B cell (primary cell): ENCODE results near the gene TMPRSS11D.

Source experiments
- EZH2 ChIP-seq: IDR thresholded peaks from 2 replicates; pipeline ENCODE4 v1.6.1; 2012; ENCODE audit warnings: borderline replicate concordance, low read depth, mild to moderate bottlenecking, moderate library complexity, low read length; ENCODE audit not compliant: insufficient read depth, poor library complexity, severe bottlenecking
- TF ChIP-seq, protein P1 (sequence below): fragments of 200-600 bp; IDR thresholded peaks from one replicate; pipeline ENCODE4 v1.8.0; 2022; ENCODE audit warnings: antibody characterized with exemption, mild to moderate bottlenecking

DNA sequence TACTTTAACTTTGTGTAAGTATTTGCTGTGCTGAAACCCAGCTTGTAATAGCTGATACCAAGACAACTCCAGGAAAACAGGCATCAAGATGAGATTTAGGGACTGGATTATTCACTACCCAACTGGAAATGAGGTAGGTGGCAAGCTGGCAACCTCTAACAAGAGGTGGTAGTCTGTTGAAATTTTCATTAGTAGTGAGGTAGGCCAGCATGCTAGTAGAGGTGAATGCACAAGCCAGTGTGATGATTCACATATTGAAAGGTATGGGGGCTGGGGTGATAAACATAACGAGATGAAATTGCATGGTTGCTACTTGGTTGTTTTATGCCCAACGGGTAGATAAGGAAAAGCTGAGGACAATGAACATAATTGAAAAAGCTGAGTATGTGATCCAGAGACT lies 8.5 kb upstream of the TMPRSS11D start:
- TF ChIP-seq, protein P1, sequence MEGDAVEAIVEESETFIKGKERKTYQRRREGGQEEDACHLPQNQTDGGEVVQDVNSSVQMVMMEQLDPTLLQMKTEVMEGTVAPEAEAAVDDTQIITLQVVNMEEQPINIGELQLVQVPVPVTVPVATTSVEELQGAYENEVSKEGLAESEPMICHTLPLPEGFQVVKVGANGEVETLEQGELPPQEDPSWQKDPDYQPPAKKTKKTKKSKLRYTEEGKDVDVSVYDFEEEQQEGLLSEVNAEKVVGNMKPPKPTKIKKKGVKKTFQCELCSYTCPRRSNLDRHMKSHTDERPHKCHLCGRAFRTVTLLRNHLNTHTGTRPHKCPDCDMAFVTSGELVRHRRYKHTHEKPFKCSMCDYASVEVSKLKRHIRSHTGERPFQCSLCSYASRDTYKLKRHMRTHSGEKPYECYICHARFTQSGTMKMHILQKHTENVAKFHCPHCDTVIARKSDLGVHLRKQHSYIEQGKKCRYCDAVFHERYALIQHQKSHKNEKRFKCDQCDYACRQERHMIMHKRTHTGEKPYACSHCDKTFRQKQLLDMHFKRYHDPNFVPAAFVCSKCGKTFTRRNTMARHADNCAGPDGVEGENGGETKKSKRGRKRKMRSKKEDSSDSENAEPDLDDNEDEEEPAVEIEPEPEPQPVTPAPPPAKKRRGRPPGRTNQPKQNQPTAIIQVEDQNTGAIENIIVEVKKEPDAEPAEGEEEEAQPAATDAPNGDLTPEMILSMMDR, result no peak
- TF ChIP-seq EZH2, result no peak
